DMS53 treated with DMSO at 0.1 percent for 48 hours (cell line): ENCODE measurements around the gene OR51E1.

Source experiments
- DNase-seq: peaks from one replicate; lab custom pipeline; 2025; ENCODE audit not compliant: unreplicated experiment; lab: John Stamatoyannopoulos, UW

OR51E1 gene

GRCh38 chr11:4643682-4644081 lies at the start of gene OR51E1:
Gene OR51E1 (plus strand): TSS chr11:4643982. CDS start chr11:4652527, 8,545 bp downstream.
- no peak for DNase-seq

- DNase-seq = no peak
Observed at GRCh38 chr11:4605057-4605456, 38.7 kb upstream of the OR51E1 start.

- DNase-seq = peak; percentile 63
Observed at GRCh38 chr11:4606231-4607015, 37.4 kb upstream of the OR51E1 start.

GRCh38 chr11:4607096-4607495 lies 36.7 kb upstream of the OR51E1 start:
- DNase-seq = peak; percentile 42

- peak; percentile 97 for DNase-seq
Observed at GRCh38 chr11:4607781-4608666, 35.8 kb upstream of the OR51E1 start, which contains the start of gene TRIM68. Gene TRIM68 (minus strand): TSS chr11:4608231. CDS start chr11:4605504, 2,727 bp downstream.

GRCh38 chr11:4610258-4610935 lies 33.4 kb upstream of the OR51E1 start:
- no peak for DNase-seq

GRCh38 chr11:4611986-4612385 lies 31.8 kb upstream of the OR51E1 start:
- DNase-seq = no peak

- no peak for DNase-seq
Observed at GRCh38 chr11:4615856-4616444, 27.8 kb upstream of the OR51E1 start.

GRCh38 chr11:4619514-4619913 lies 24.3 kb upstream of the OR51E1 start:
- no peak for DNase-seq

- peak; percentile 75 for DNase-seq
Observed at GRCh38 chr11:4626207-4627099, 17.3 kb upstream of the OR51E1 start.

- no peak for DNase-seq
Observed at GRCh38 chr11:4636136-4636535, 7.6 kb upstream of the OR51E1 start.

GRCh38 chr11:4636962-4637661 lies 6.7 kb upstream of the OR51E1 start, which contains the start of gene OR51D1:
Gene OR51D1 (plus strand): TSS chr11:4637477. CDS start chr11:4639791, 2,314 bp downstream.
- peak; percentile 81 for DNase-seq

- no peak for DNase-seq
Observed at GRCh38 chr11:4637662-4638047, 6.1 kb upstream of the OR51E1 start.

GRCh38 chr11:4639931-4640330 lies 3.9 kb upstream of the OR51E1 start:
- no peak for DNase-seq

- no peak for DNase-seq
Observed at GRCh38 chr11:4641501-4641900, 2.3 kb upstream of the OR51E1 start.

GRCh38 chr11:4642043-4642442 lies 1.7 kb upstream of the OR51E1 start:
- no peak for DNase-seq

GRCh38 chr11:4643076-4643475 lies 706 bp upstream of the OR51E1 start:
- no peak for DNase-seq

- no peak for DNase-seq
Observed at GRCh38 chr11:4644233-4644632, 451 bp downstream of the OR51E1 start.

GRCh38 chr11:4645974-4646373 lies 2.2 kb downstream of the OR51E1 start:
- DNase-seq = no peak
